HG03442 (cell line): ENCODE measurements around the gene NUDT14.

Source experiments
- ATAC-seq: cut with Tn5 transposase; IDR thresholded peaks from one replicate; pipeline ENCODE4 v1.9.1; 2021; ENCODE audit warnings: mild to moderate bottlenecking, moderate library complexity; ENCODE audit not compliant: unreplicated experiment

The NUDT14 gene

GRCh38 chr14:105149146-105149781, 31.8 kb downstream of the NUDT14 start:
- ATAC-seq, result no peak

- no peak for ATAC-seq
Measured at GRCh38 chr14:105148604-105149145, 32.4 kb downstream of the NUDT14 start.

GRCh38 chr14:105147671-105148603, 33.2 kb downstream of the NUDT14 start:
- ATAC-seq, result no peak

GRCh38 chr14:105146976-105147635, 34.0 kb downstream of the NUDT14 start:
- ATAC-seq, result no peak

GRCh38 chr14:105146181-105146975, 34.7 kb downstream of the NUDT14 start:
- ATAC-seq, result no peak

- ATAC-seq, result no peak
Measured at GRCh38 chr14:105145381-105146180, 35.5 kb downstream of the NUDT14 start.

GRCh38 chr14:105144666-105145380, 36.3 kb downstream of the NUDT14 start:
- no peak for ATAC-seq

- no peak for ATAC-seq
Measured at GRCh38 chr14:105144026-105144665, 37.0 kb downstream of the NUDT14 start.

GRCh38 chr14:105143451-105144025, 37.6 kb downstream of the NUDT14 start:
- ATAC-seq, result no peak

GRCh38 chr14:105142651-105143450, 38.3 kb downstream of the NUDT14 start:
- ATAC-seq, result no peak

GRCh38 chr14:105141486-105142281, 39.4 kb downstream of the NUDT14 start:
- no peak for ATAC-seq

- ATAC-seq, result no peak
Measured at GRCh38 chr14:105141026-105141425, 40.1 kb downstream of the NUDT14 start.

- ATAC-seq, result no peak
Measured at GRCh38 chr14:105140581-105140980, 40.5 kb downstream of the NUDT14 start.

GRCh38 chr14:105139831-105140239, 41.3 kb downstream of the NUDT14 start:
- no peak for ATAC-seq

GRCh38 chr14:105139212-105139825, 41.8 kb downstream of the NUDT14 start:
- ATAC-seq, result no peak

- ATAC-seq, result no peak
Measured at GRCh38 chr14:105138551-105139111, 42.5 kb downstream of the NUDT14 start.
